A549 treated with GW870086 at 1 μM for 4 hours (cell line): Measurements from ENCODE around the gene PKD1. TPM values are rescaled to one million over a fixed set of nuclear protein-coding genes. Genes with fewer than 3 reads are reported as not detected.

Experiments used
- total RNA-seq: library from RNA; stranded (reverse); fragments of 200-300 nt; extraction: Qiagen RNA extraction; gene quantifications from 5 replicates; pipeline ENCODE4 v1.2.3, GENCODE V29; 2022; ENCODE audit warnings: low read depth

PKD1 gene
- total RNA-seq = 36.9 to 55.8 TPM (median 48.0 TPM) in 5 replicates

GRCh38 chr16:2135770-2136490 is at the start of gene PKD1:
Gene PKD1, minus strand, starts transcription at chr16:2135898. Its CDS starts 209 bp downstream, at chr16:2135689.

GRCh38 chr16:2155091-2155950 is 19.6 kb upstream of the PKD1 start, which contains the start of gene TRAF7:
Gene TRAF7, plus strand, starts transcription at chr16:2155782. Its CDS starts 8,139 bp downstream, at chr16:2163921.

GRCh38 chr16:2147981-2148671 is 12.4 kb upstream of the PKD1 start, which contains the start of gene RAB26:
Gene RAB26, plus strand, starts transcription at chr16:2148625. Its CDS starts 159 bp downstream, at chr16:2148784.

GRCh38 chr16:2047330-2048115 is 88.2 kb downstream of the PKD1 start, which contains the start of the genes NTHL1 and TSC2:
Gene NTHL1, minus strand, starts transcription at chr16:2047834. Its CDS starts 11 bp downstream, at chr16:2047823.
Gene TSC2, plus strand, starts transcription at chr16:2047985. Its CDS starts 631 bp downstream, at chr16:2048616.

Other genes starting within 250 kb of the PKD1 start
- gene HS3ST6, start 217.5 kb downstream of the PKD1 start, total RNA-seq = 1.4 to 2.7 TPM (median 2.2 TPM) in 5 replicates
- gene MSRB1, start 192.7 kb downstream of the PKD1 start, total RNA-seq = 33.4 to 43.1 TPM (median 40.4 TPM) in 5 replicates
- 0.13 to 0.21 TPM in 2 of 5 replicates, not detected in the others for gene RPL3L, start 181.2 kb downstream of the PKD1 start, total RNA-seq
- 238 to 320 TPM (median 255 TPM) in 5 replicates for gene NDUFB10, start 176.4 kb downstream of the PKD1 start, total RNA-seq
- gene RPS2, start 171.1 kb downstream of the PKD1 start, total RNA-seq = 4,023 to 5,272 TPM (median 5,225 TPM) in 5 replicates
- gene RNF151, start 169.0 kb downstream of the PKD1 start, total RNA-seq = not detected in 5 replicates
- gene TBL3, start 163.8 kb downstream of the PKD1 start, total RNA-seq = 28.5 to 41.0 TPM (median 37.8 TPM) in 5 replicates
- 0.25 to 0.58 TPM (median 0.37 TPM) in 3 of 5 replicates, not detected in the others for gene NOXO1, start 154.4 kb downstream of the PKD1 start, total RNA-seq
- gene GFER, start 151.7 kb downstream of the PKD1 start, total RNA-seq = 21.9 to 49.2 TPM (median 39.8 TPM) in 5 replicates
- gene SYNGR3, start 145.9 kb downstream of the PKD1 start, total RNA-seq = 5.5 to 8.3 TPM (median 8.1 TPM) in 5 replicates
- 43.7 to 60.1 TPM (median 56.5 TPM) in 5 replicates for gene ZNF598, start 126.1 kb downstream of the PKD1 start, total RNA-seq
- gene NPW, start 116.1 kb downstream of the PKD1 start, total RNA-seq = 0.44 to 1.7 TPM (median 0.85 TPM) in 5 replicates
- 48.2 to 73.8 TPM (median 68.4 TPM) in 5 replicates for gene NHERF2, start 109.0 kb downstream of the PKD1 start, total RNA-seq
- gene NTHL1, start 88.1 kb downstream of the PKD1 start, total RNA-seq = 37.9 to 51.7 TPM (median 44.3 TPM) in 5 replicates
- 30.8 to 44.5 TPM (median 43.0 TPM) in 5 replicates for gene TSC2, start 87.9 kb downstream of the PKD1 start, total RNA-seq
- 2.4 to 4.9 TPM (median 2.9 TPM) in 5 replicates for gene RAB26, start 12.7 kb upstream of the PKD1 start, total RNA-seq
- 37.1 to 58.7 TPM (median 50.7 TPM) in 5 replicates for gene TRAF7, start 19.9 kb upstream of the PKD1 start, total RNA-seq
- gene CASKIN1, start 60.7 kb upstream of the PKD1 start, total RNA-seq = 0.35 to 0.55 TPM (median 0.45 TPM) in 5 replicates
- gene MLST8, start 69.6 kb upstream of the PKD1 start, total RNA-seq = 38.1 to 52.1 TPM (median 49.1 TPM) in 5 replicates
- gene BRICD5, start 75.0 kb upstream of the PKD1 start, total RNA-seq = 3.6 to 6.2 TPM (median 5.0 TPM) in 5 replicates
- 18.4 to 32.7 TPM (median 32.3 TPM) in 5 replicates for gene PGP, start 78.9 kb upstream of the PKD1 start, total RNA-seq
- 15.7 to 26.0 TPM (median 24.9 TPM) in 5 replicates for gene E4F1, start 87.7 kb upstream of the PKD1 start, total RNA-seq
- gene DNASE1L2, start 100.5 kb upstream of the PKD1 start, total RNA-seq = 0.80 to 1.7 TPM (median 1.6 TPM) in 5 replicates
- gene ECI1, start 115.7 kb upstream of the PKD1 start, total RNA-seq = 47.7 to 92.0 TPM (median 91.2 TPM) in 5 replicates
- gene RNPS1, start 132.2 kb upstream of the PKD1 start, total RNA-seq = 248 to 285 TPM (median 258 TPM) in 5 replicates
- 15.9 to 20.5 TPM (median 20.2 TPM) in 5 replicates for gene ABCA3, start 204.8 kb upstream of the PKD1 start, total RNA-seq